ENCODE data around the gene SLC23A2.

Gene SLC23A2

DNA sequence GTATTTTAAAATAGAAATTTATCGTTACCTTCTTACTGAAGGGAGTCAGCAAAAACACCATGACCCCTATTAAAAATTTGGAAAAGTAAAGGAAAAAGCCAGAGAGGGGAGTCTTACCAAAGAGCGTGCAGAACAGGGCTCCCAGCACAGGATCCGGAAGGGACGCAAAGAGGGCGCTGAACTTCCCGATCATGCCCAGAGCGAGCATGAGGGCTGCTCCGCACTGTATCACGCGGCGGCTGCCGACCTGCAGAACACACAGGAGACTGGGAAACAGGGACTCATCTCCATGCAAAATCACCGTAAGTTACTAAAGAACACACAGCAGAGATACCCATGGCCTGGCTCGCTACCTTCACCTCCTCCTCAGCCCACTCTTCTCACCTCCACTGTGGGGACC, 138.6 kb downstream of the SLC23A2 start:
- TF ChIP-seq SUZ12 (IDR thresholded peaks at IDR 0.05; ENCODE audit: extremely low read depth, insufficient read depth, insufficient read length) (no peak), YY1 (IDR thresholded peaks at IDR 0.05; ENCODE audit: insufficient read depth, insufficient read length) (no peak), ZNF274 (IDR thresholded peaks at IDR 0.05; ENCODE audit: low read depth, low read length) (no peak)
- DNase-seq (ENCODE audit: low read depth, low spot score), result no peak
- no peaks in the 10 kb centered on the region for H3K4me1 ChIP-seq (ENCODE audit: insufficient read depth, insufficient read length)
- H3K9me3 ChIP-seq (ENCODE audit: insufficient read depth, low read length), result no peaks in the 10 kb centered on the region
- H3K9ac ChIP-seq (ENCODE audit: insufficient read length, low read depth), result no peak overlapping the region
- no peaks in the 10 kb centered on the region for H3K27me3 ChIP-seq (ENCODE audit: insufficient read depth, insufficient read length)
- H3K4me3 ChIP-seq (ENCODE audit: insufficient read length, low read depth), result no peak overlapping the region
- peaks cover 30% of the 10 kb centered on the region for H3K36me3 ChIP-seq (ENCODE audit: insufficient read depth, insufficient read length, low read length)

DNA sequence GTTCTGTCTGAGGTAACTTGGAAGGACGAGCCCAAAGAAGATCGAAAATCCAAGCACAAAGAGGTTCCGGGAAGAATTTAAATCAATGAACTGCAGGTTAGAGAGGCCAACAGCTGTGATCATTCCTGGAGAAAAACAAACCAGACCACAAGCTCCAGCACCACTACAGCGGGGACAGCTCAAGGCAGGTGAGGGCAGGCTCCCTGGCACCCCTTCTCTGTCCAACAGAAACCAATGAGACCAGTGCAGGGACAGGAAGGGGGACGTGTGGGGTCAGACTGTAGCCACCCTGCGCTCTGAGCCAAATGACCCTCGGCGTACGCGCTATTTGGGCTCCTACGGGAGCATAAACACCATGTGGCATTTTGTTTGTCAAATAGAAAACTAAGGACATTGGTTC, 139.3 kb downstream of the SLC23A2 start:
- TF ChIP-seq ZNF274 (IDR thresholded peaks at IDR 0.05; ENCODE audit: low read depth, low read length) (no peak), YY1 (IDR thresholded peaks at IDR 0.05; ENCODE audit: insufficient read depth, insufficient read length) (no peak), SUZ12 (IDR thresholded peaks at IDR 0.05; ENCODE audit: extremely low read depth, insufficient read depth, insufficient read length) (no peak)
- H3K27me3 ChIP-seq (ENCODE audit: insufficient read depth, insufficient read length), result no peaks in the 10 kb centered on the region
- no peaks in the 10 kb centered on the region for H3K4me1 ChIP-seq (ENCODE audit: insufficient read depth, insufficient read length)
- no peak overlapping the region for H3K4me3 ChIP-seq (ENCODE audit: insufficient read length, low read depth)
- H3K9me3 ChIP-seq (ENCODE audit: insufficient read depth, low read length), result no peaks in the 10 kb centered on the region
- no peak for DNase-seq (ENCODE audit: low read depth, low spot score)
- peaks cover 30% of the 10 kb centered on the region for H3K36me3 ChIP-seq (ENCODE audit: insufficient read depth, insufficient read length, low read length)
- no peak overlapping the region for H3K9ac ChIP-seq (ENCODE audit: insufficient read length, low read depth)

DNA sequence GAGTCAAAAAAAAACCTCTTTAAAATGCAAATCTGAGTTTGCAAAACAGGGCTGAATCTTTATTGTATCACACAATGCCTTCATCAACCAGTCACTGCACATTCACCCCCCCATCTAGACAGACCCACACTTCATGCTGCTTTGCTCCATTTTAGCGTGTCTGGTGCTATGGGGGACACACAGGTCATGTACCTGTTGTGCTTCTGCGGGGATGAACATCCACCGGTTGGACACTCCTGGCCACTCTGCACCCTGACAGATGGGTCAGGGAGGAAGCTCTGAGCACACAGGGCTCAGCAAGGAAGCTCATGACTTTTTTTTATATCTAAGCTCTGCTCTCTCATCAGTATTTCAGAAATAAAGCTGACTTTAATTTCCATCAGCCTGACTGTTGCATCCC, 143.3 kb downstream of the SLC23A2 start:
- no peaks in the 10 kb centered on the region for H3K27me3 ChIP-seq (ENCODE audit: insufficient read depth, insufficient read length)
- no peak overlapping the region for H3K4me3 ChIP-seq (ENCODE audit: insufficient read length, low read depth)
- no peak overlapping the region for H3K9ac ChIP-seq (ENCODE audit: insufficient read length, low read depth)
- peaks cover 41% of the 10 kb centered on the region for H3K36me3 ChIP-seq (ENCODE audit: insufficient read depth, insufficient read length, low read length)
- H3K4me1 ChIP-seq (ENCODE audit: insufficient read depth, insufficient read length), result no peaks in the 10 kb centered on the region
- H3K9me3 ChIP-seq (ENCODE audit: insufficient read depth, low read length), result no peaks in the 10 kb centered on the region
- TF ChIP-seq SUZ12 (IDR thresholded peaks at IDR 0.05; ENCODE audit: extremely low read depth, insufficient read depth, insufficient read length) (no peak), YY1 (IDR thresholded peaks at IDR 0.05; ENCODE audit: insufficient read depth, insufficient read length) (no peak), ZNF274 (IDR thresholded peaks at IDR 0.05; ENCODE audit: low read depth, low read length) (no peak)
- DNase-seq (ENCODE audit: low read depth, low spot score), result no peak

DNA sequence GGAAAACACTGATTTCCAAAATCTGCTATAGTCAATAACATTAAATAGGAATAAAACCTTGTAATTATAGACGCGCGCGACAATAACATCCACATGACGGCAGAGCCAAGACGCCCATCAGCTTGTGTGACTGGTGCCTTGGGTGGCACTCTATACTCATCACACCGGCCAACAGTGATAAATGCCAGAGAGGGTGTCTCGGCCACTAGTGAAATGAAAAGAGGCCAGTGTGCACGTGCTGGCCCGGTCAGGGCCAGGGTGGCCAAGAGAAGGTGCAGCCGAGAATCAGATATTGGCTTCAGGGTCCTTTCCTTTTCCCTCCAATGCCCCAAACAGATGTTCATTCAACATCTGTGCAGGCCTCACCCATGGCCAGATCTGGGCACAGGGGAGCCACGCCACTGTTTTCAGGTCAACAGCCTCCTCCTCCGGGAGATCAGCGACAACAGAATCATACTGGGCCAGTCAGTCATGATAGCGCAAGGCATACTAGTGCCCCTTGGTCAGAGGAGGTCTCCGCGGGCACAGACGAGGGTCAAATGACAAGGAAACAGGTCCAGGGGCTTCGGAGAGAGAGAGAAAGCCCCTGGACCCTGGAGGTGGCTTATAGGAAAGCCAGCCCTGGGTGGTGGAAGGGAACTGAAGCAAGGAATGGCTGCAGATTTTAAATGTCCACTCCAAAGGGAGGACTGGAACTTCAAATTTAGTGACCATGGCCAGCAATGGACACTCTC, 145.1 kb downstream of the SLC23A2 start:
- no peak for DNase-seq (ENCODE audit: low read depth, low spot score)
- Histone ChIP-seq H3K36me3 (ENCODE audit: insufficient read depth, insufficient read length, low read length) (peaks cover 37% of the 10 kb centered on the region), H3K4me1 (ENCODE audit: insufficient read depth, insufficient read length) (no peaks in the 10 kb centered on the region), H3K9me3 (ENCODE audit: insufficient read depth, low read length) (no peaks in the 10 kb centered on the region), H3K9ac (ENCODE audit: insufficient read length, low read depth) (no peak overlapping the region), H3K4me3 (ENCODE audit: insufficient read length, low read depth) (no peak overlapping the region), H3K27me3 (ENCODE audit: insufficient read depth, insufficient read length) (no peaks in the 10 kb centered on the region)
- TF ChIP-seq ZNF274 (IDR thresholded peaks at IDR 0.05; ENCODE audit: low read depth, low read length), result no peak
- TF ChIP-seq YY1 (IDR thresholded peaks at IDR 0.05; ENCODE audit: insufficient read depth, insufficient read length), result no peak
- TF ChIP-seq SUZ12 (IDR thresholded peaks at IDR 0.05; ENCODE audit: extremely low read depth, insufficient read depth, insufficient read length), result no peak

DNA sequence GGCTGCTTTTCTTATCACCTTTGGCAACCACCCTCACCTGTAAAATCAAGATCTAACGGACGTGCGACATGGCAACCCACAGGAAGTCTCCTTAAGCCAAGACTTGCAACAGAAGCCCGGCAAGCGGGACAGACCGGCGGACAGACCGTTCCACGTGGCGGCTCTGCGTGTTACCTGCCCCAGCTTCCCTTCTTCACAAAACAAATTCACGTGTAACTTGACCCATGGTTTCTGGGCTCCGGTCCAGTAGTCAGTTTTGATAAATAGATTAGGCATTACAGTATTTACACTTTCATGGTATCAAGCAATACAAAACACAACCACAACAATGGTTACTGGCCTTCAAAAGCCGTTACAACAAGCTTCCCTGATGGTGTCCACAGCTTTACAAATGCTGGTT, 145.8 kb downstream of the SLC23A2 start:
- Histone ChIP-seq H3K9ac (ENCODE audit: insufficient read length, low read depth) (no peak overlapping the region), H3K36me3 (ENCODE audit: insufficient read depth, insufficient read length, low read length) (peaks cover 36% of the 10 kb centered on the region), H3K9me3 (ENCODE audit: insufficient read depth, low read length) (no peaks in the 10 kb centered on the region), H3K4me3 (ENCODE audit: insufficient read length, low read depth) (no peak overlapping the region), H3K4me1 (ENCODE audit: insufficient read depth, insufficient read length) (no peaks in the 10 kb centered on the region), H3K27me3 (ENCODE audit: insufficient read depth, insufficient read length) (no peaks in the 10 kb centered on the region)
- DNase-seq (ENCODE audit: low read depth, low spot score), result no peak
- TF ChIP-seq SUZ12 (IDR thresholded peaks at IDR 0.05; ENCODE audit: extremely low read depth, insufficient read depth, insufficient read length) (no peak), YY1 (IDR thresholded peaks at IDR 0.05; ENCODE audit: insufficient read depth, insufficient read length) (no peak), ZNF274 (IDR thresholded peaks at IDR 0.05; ENCODE audit: low read depth, low read length) (no peak)

DNA sequence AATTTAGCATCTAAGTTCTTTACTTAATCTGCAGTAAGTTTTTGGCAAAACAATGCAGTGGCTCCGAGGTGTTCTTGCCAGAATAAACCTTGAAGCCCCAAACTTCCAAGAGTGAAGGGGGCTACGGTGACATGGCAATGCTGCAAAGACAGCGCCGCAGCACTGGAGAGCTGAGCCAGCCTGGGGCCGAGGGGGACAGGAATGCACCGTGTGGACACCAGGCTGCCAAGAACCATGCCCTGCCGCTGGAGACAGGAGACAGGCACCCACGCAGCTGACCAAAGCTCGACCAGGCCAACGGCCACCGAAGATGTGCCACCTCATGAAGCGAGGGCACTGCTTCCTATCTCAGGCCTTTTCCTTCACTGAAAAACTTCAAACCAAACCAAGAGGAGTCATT, 146.2 kb downstream of the SLC23A2 start:
- Histone ChIP-seq H3K27me3 (ENCODE audit: insufficient read depth, insufficient read length) (no peaks in the 10 kb centered on the region), H3K36me3 (ENCODE audit: insufficient read depth, insufficient read length, low read length) (peaks cover 31% of the 10 kb centered on the region), H3K9ac (ENCODE audit: insufficient read length, low read depth) (no peak overlapping the region), H3K4me3 (ENCODE audit: insufficient read length, low read depth) (no peak overlapping the region), H3K9me3 (ENCODE audit: insufficient read depth, low read length) (no peaks in the 10 kb centered on the region), H3K4me1 (ENCODE audit: insufficient read depth, insufficient read length) (no peaks in the 10 kb centered on the region)
- TF ChIP-seq ZNF274 (IDR thresholded peaks at IDR 0.05; ENCODE audit: low read depth, low read length) (no peak), YY1 (IDR thresholded peaks at IDR 0.05; ENCODE audit: insufficient read depth, insufficient read length) (no peak), SUZ12 (IDR thresholded peaks at IDR 0.05; ENCODE audit: extremely low read depth, insufficient read depth, insufficient read length) (no peak)
- no peak for DNase-seq (ENCODE audit: low read depth, low spot score)

DNA sequence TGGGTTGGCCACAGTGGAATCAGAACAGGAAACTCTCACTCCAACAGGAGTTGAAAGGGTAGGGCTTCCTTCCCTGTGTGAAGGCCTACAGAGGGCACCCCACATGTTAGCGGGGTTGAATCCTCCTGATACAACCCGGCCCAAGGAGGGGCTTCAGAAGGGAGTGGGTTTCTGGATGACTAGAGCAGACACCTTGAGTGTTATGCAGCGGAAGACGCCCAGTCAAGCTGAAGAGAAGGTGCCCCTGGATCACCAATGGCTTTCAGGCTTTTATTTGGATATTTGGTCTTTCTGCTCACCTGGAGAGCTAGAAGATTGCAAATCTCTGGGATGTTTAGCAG, 146.8 kb downstream of the SLC23A2 start:
- H3K4me1 ChIP-seq (ENCODE audit: insufficient read depth, insufficient read length), result no peaks in the 10 kb centered on the region
- no peaks in the 10 kb centered on the region for H3K27me3 ChIP-seq (ENCODE audit: insufficient read depth, insufficient read length)
- no peak for TF ChIP-seq ZNF274 (IDR thresholded peaks at IDR 0.05; ENCODE audit: low read depth, low read length)
- no peak for TF ChIP-seq YY1 (IDR thresholded peaks at IDR 0.05; ENCODE audit: insufficient read depth, insufficient read length)
- no peak for TF ChIP-seq SUZ12 (IDR thresholded peaks at IDR 0.05; ENCODE audit: extremely low read depth, insufficient read depth, insufficient read length)
- no peak overlapping the region for H3K4me3 ChIP-seq (ENCODE audit: insufficient read length, low read depth)
- H3K9me3 ChIP-seq (ENCODE audit: insufficient read depth, low read length), result no peaks in the 10 kb centered on the region
- H3K36me3 ChIP-seq (ENCODE audit: insufficient read depth, insufficient read length, low read length), result peaks cover 27% of the 10 kb centered on the region
- H3K9ac ChIP-seq (ENCODE audit: insufficient read length, low read depth), result no peak overlapping the region
- DNase-seq (ENCODE audit: low read depth, low spot score), result no peak

Measured in NT2/D1 (cell line).